Testis (tissue), 2 donors: ENCODE data around the gene ZDBF2.
"Not testable (repeated sequence)": the region's sequence is repeated elsewhere in the genome, so short reads cannot be mapped to it uniquely, and the experiment has no call there.

Experiments
- POLR2A ChIP-seq: fragments of 450-650 bp; IDR thresholded peaks from one replicate; pipeline ENCODE4 v1.6.1; 2017; ENCODE audit warnings: antibody characterized with exemption, mild to moderate bottlenecking, moderate library complexity
- TF ChIP-seq, protein P1 (sequence below), 3 experiments: fragments of 450-650 bp in 2 of 3; fragments of 200-600 bp in 1 of 3; sonication (generic) in 1 of 3; IDR thresholded peaks; one replicate each; pipeline ENCODE4 v1.5.1; 2016 to 2019; ENCODE audit warnings: antibody characterized with exemption in 3 of 3, mild to moderate bottlenecking in 2 of 3, moderate library complexity in 1 of 3

GRCh38 chr2:206356840-206357239, 82.4 kb downstream of the ZDBF2 start:
- TF ChIP-seq, protein P1, sequence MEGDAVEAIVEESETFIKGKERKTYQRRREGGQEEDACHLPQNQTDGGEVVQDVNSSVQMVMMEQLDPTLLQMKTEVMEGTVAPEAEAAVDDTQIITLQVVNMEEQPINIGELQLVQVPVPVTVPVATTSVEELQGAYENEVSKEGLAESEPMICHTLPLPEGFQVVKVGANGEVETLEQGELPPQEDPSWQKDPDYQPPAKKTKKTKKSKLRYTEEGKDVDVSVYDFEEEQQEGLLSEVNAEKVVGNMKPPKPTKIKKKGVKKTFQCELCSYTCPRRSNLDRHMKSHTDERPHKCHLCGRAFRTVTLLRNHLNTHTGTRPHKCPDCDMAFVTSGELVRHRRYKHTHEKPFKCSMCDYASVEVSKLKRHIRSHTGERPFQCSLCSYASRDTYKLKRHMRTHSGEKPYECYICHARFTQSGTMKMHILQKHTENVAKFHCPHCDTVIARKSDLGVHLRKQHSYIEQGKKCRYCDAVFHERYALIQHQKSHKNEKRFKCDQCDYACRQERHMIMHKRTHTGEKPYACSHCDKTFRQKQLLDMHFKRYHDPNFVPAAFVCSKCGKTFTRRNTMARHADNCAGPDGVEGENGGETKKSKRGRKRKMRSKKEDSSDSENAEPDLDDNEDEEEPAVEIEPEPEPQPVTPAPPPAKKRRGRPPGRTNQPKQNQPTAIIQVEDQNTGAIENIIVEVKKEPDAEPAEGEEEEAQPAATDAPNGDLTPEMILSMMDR (IDR thresholded peaks at IDR 0.05), result not testable (repeated sequence)
- not testable (repeated sequence) for TF ChIP-seq POLR2A
